Activated gamma-delta T cell treated with anti-CD3 and anti-CD28 coated beads, Interleukin-2, amount 50 U/mL, for 16 hours (primary cell): Measurements from ENCODE around the gene PCYT1B.
"Not testable (repeated sequence)": the region's sequence is repeated elsewhere in the genome, so short reads cannot be mapped to it uniquely, and the experiment has no call there.

Source experiments
- DNase-seq: peaks from one replicate; pipeline ENCODE4 v3.0.0-alpha.2; 2020; ENCODE audit warnings: low read depth

PCYT1B gene

DNA sequence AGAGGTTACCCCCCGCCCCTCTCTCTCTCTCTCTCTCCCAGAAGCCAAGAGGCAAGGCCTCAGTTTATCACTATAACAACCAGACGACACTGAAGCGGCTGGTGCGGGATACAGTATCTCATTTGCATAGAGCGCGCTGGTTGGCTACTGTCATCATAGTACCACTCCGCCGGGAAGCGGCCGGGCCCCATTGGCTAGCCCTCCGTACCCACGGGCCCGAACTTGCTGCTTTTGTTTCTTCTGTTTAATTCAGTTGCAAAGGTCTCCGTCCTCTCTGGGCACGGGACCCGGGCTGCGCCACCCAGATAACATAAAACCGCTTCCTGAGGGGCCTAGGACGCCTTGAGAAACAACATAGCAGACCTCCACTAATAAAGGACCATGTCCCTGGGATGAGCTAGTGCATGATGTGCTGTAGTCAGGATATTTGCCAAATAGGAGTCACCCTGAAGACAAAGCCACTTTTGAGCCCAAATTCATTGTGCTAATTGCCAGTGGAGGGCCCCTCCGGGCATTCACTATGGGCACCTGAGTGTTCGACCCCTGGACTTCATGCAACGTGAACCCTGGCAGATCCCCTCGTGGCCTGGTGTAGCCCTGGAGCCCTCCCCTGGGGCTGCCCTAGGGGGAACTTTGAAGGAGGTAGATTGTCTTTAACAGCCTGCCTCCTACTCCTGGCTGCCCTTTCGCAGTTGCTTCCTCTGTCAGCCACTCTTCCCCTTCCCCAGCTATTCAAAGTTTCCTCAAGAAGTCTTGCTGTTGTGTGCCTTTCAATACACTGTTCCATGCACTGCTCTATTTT lies at the start of gene PCYT1B:
TSS of gene PCYT1B (minus strand) at position 91 of the 802 bp plus-strand sequence. CDS start 242 bp downstream, outside the sequence.
- peak; percentile 15 for DNase-seq

DNA sequence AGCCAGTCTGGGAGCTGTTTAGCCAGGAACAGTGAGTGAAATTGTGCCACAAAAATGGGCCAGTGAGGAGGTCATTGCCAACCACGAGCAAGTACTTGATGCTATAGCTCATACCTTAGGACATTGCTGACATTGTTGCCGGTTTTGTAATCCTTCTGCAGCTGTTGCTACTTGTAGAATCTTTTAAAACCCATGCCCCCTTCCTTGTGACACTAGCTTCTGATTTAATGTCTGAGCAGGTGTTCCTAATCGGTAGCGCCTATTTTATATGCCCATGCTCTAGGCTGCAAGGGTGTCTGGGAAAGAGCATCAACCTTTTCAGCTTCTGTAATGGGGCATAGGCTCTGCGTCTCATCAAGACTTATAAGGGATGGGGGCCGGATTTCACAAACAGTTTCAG lies 49.1 kb upstream of the PCYT1B start:
- no peak for DNase-seq

DNA sequence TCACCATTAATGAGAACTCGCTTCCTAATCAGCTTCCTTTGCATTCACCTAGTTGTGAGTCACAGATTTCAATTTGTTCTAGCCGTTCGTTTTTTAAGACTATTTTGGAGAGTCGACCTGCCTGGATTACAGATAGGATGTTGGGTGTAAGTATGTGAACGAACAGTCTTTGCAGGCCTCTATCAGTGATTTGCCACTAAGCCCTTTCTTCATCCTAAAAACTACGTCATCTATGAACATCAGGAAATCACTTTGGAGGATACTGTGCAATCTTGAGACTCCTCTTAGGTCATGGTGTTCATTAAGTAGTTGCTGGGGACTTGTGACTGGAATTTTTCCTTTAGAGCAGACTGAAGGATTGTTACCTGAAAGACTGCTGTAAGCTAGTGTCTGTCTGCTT lies 47.7 kb upstream of the PCYT1B start:
- DNase-seq: no peak

DNA sequence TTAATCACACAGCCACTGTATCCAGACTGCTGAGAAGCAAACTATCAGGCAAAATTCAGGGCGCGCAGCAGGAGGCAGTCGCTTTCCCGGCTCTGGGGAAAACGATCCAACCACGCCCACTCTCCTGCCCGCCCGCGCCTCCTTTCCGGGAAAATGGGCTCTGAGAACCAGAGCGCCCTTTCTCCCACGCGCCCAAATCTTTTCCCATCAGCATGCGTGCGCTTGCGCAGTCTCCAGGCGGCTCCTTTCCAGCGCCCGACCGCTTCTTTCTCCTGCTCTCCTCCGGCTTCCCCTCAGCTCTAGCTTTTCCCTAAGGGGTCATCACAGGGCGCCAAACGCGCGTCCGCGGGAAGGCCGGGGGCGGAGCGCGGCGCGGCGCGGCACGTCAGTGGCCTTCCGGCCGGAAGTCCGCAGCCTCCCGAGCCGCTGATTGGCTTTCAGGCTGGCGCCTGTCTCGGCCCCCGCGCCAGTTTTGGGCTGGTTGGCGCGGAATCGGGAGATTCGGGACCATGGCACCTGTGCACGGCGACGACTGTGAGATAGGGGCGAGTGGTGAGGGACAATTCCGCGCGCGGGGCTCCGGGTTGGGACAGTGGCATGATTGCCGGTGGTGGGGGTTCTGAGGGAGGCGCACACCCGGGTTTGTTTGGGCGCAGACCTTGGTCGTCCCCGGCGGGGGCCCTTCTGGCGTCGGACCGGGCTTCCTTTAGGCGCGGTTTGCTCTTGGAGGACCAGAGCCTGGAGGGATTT lies 46.5 kb upstream of the PCYT1B start, which contains the start of gene POLA1:
TSS of gene POLA1 (plus strand) at position 466 of the 750 bp plus-strand sequence. CDS start at position 510, 44 bp downstream.
- DNase-seq: peak; percentile 23

DNA sequence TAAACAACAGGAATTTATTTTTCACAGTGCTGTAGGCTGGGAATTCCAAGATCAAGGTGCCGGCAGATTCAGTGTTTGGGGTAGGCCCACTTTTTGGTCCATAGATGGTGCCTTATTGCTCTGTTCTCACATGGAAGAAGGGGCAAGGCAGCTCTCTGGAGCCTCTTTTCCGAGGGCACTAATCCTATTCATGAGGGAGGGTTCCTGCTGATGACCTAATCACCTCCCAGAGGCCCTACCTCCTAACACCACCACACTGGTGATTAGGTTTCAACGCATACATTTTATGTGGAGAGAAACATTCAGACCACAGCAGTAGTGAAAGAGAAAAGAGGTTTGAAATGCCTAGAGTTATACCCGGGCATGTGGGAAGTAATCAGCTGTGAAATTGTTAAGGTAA lies 45.2 kb upstream of the PCYT1B start:
- no peak for DNase-seq

DNA sequence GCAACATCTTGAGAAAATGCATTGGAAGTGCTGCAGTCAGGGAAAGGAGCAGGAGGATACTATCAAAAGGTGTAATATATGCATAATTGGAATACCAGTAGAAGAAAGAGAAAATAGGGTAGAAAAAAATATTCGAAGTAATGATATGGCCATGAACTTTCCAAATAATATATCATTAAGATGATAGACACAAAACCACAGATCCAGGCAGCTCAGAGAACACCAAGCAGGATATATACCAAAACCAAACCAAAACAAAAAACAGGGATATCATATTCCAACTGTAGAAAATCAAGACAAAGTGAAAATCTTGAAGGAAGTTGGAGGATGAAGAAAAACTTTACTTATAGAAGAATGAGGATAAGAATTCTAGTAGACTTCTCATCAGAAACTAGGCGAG lies 36.9 kb upstream of the PCYT1B start:
- DNase-seq: no peak

DNA sequence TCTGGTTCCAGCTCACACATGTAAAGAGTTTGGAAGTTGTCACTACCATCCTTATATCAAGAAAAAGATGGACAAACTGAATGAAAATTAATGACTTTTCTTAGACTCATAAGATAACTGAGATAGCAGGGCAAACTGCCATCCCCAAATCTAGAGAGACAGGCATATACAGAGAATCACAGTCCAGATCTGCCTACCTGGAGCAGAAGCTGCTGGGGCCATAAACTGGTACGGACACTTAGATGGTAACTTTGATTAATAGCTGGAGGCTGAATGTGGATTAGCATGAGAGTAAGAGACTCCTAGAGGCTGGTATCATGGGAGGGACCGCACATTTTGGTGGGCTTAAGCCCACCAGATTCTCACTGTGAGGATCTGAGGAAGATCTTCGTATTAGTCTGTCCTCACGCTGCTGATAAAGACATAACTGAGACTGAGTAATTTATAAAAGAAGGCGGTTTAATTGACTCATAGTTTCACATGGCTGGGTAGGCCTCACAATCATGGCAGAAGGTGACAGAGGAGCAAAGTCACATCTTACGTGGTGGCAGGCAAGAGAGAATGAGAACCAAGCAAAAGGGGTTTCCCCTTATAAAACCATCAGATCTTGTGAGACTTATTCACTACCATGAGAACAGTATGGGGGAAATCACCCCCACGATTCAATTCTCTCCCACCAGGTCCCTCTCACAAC lies 35.7 kb upstream of the PCYT1B start:
- no peak for DNase-seq

DNA sequence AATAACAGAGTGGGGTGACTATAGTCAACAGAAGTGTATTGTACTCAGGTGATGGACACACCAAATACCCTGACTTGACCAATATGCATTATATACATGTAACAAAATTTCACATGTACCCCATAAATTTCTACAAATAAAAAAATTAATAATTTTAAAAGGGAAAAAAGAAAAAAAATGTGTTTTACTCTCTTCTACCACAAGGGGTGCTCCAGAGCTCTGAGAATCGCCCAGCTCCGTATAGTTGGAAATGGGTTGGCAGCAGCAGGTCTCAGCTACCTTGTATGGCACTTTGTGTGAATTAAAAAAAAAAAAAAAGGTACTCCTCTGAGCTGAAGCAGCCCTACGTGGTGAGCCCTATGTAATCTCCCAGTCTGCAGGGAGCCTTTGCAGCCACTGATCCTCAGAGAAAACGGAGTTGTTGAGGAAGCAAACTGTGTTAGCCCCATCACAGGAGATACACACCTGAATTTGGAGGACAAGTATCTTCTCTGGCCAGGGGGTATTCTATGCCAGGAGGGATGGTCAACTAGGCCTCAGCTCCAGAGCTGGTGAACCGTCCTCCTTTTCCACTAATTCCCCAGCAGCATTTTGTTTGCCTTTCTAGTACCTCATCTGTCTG lies 29.4 kb upstream of the PCYT1B start:
- DNase-seq: no peak

DNA sequence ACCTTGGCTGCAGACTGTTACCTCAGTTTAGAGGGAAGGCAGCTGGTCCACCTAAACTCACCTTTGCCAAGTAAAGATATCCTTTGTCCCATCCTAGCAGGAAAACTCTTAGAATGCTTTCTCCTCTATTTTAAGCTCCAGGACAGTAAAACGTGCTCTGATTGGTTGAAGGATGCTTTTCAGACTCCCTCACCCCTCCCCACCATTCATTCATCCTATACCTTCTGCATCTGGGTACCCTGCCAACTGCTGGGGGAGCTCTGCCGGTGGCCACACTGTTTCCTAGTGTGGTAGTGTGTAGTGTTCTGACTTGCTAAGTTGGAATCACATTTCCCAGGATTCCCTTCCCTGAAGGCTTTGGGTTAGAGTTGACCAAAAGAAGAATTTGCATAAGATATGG lies 26.3 kb upstream of the PCYT1B start:
- no peak for DNase-seq

DNA sequence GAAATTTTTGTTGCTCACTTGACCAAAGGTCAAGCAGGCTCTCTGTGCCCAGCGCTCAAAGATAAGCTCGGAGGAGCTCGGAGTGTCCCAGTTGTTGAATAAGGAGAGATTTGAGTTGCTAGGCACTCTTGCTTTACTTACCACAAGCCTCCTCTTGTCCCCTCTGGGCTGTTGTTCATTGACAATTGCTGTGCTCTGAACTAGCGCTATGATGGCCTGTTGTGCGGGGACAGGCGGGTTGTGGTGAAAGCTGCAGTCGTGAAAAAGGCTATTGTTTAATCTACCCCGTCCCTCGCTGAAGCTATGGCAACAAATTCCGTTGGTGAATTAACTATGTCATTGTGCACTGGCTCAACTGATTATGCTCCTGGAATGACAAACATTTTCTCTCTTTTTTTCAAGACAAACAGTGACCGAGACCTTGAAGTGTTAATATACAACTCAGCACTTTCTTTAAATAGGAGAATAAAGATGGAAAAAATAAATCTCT lies 25.6 kb upstream of the PCYT1B start:
- DNase-seq: no peak

DNA sequence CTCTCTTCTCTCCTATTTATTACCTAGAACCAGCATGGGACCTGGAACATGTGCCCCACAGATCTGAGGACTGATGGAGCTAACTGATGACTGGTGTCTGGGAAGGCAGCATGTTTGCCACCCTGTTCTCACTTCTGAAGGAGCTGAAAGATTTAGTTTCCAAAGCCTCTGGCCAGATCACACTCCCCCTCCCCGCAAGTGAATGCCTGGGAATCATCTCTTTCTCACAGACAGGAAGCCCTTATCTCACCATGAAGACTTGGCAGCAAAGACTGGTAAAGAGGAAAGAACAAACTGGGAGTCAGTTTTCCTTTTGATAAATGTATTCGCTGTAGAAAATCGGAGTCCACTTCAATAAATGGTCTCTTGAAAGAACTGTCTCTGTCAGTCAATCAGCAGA lies 21.0 kb upstream of the PCYT1B start:
- DNase-seq: no peak

DNA sequence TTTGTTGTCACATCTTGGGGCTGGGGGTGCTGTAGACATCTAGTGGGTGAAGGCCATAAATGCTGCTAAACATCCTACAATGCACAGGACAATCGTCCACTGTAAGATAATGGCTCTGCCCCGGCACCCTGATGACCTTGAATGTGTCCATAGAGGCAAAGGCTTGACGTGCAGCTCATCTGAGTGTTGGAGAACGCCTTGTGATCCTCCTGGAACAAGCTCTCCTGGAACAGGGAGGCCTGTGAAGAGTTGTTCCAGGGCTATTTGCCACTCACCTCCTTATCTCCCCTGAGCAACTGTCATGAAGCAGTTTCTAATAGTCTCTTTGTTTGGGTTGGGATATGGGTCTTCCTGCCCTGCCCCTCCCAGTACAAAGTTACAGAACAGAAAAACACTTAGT lies 15.2 kb upstream of the PCYT1B start:
- no peak for DNase-seq

DNA sequence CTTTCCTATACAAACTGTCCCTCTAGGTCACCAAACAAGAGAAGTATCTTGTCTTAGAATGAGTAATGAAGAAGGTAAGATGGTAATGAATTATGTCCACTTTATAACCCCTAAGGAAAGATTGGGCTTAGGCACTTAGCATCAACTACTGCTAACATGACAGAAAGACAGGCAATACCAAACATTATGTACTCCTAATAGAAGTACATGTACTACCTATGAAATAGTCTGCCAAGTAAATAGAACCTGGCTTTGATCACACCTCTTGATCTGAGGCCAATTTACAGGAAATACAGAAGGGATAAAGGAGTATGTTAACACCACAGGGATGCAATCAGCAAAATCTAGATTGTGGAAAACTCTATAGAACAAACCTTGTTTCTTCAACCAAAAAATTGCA lies 14.1 kb upstream of the PCYT1B start:
- DNase-seq: no peak

DNA sequence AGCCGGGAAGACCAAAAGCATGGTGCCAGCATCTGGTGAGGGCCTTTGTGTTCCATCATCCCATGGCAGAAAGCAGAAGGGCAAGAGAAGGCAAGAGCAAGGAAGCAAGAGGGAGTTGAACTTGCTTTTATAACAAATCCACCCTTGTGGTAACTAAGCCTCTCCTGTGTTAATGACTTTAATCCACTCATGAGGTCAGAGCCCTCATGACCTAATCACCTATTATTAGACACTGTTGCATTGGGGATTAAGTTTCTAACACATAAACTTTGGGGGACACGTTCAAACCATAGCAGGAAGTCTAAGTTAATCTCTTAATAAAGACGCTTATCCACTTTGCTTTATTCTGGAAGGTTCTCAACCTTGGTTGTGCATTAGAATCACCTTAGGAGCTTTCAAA lies 12.5 kb upstream of the PCYT1B start:
- no peak for DNase-seq

DNA sequence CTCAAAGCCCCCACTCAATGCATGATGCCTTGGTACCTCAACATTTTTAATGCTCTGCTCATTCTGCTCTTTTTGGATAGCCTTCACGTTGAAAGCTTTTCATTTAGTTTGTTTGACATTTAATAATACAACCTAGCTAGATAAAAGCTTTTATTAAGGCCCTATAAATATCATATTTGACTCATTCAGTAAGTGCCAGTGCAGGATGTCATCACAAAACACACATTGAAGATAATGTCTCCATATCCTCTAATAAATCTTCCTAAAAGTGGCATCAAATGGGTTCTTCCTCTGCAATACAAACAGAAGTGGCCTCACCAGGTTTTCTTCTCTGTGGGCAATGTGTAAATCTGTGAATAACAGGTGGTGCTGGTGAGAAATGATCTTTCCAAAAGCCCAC lies 12.0 kb upstream of the PCYT1B start:
- no peak for DNase-seq

DNA sequence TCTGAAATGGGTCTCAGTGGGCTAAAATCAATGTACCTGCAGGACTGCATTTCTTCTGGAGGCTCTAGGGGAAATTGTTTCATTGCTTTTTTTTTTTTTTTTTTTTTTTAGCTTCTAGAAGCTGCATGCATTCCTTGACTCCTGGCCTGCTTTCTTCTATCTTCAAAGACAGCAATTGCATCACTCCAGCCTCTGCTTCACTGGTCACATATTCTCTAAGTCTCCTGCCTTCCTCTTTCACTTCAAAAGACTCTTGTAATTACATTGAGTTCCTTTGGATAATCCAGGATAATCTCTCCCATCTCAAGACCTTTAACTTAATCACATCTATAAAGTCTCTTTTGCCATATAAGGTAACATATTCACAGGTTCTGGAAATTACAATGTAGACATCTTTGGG lies 11.3 kb upstream of the PCYT1B start:
- DNase-seq: no peak

DNA sequence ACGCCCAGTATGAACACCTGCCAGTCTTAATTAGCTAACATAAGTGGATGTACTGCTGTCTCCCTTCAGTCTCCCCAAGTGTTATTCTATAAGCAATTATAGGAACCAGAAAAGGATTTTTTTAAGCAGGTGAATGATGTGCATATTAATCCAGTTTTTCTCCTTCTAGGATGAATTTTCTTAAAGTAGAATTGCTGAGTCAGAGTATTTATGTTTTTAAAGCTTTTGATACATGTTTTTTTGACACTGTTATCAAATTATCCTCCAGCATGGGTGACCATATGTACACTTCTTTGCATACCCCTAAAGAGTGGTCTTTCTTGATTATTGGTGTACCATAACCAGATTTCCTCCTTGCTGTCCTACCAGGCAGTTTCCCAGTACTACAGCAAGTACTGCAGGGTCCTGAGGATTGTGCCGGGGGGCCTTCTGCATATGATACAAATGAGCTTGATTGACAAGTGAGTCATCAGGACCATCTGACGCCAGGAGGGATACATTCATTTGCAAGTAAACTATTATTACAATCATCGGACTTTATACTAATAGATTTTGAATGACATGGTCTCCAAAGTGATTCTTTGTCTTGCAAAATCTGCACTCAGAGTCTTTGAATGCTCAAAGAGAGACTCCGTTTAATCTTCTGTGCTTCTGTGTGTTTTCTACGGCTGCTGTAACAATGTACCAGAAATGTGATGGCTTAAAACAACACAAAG lies 10.7 kb upstream of the PCYT1B start:
- DNase-seq: no peak

DNA sequence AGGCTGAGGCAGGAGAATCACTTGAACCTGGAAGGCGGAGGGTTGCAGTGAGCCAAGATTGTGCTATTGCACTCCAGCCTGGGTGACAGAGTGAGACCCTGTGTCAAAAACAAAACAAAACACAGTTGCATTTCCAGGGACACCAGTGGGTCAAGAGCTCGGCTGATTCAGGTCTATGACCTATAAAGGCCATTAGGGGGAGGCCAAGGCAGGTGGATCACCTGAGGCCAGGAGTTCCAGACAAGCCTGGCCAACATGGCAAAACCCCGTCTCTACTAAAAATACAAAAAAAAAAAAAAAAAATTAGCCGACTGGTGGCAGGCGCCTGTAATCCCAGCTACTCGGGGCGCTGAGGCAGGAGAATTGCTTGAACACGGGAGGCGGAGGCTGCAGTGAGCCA lies 8.5 kb upstream of the PCYT1B start:
- not testable (repeated sequence) for DNase-seq

DNA sequence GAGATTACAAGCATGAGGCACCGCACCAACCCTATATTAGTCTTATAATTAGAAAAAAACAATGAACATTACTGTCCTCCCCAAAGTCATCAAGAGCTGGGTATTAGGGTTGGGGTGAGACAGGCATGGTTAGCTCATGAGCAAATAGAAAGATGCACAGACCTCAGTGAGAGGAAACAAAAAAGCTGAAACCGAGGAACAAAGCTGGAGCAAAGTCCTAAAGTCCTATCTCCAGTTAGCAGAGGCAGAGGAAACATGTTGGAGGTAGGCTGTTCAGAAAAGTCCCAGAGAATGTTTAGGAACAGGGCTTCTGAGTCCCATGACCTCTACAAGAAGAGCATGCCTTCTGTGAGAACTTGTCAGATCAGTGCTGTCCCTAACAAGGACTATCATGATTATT lies 4.6 kb upstream of the PCYT1B start:
- no peak for DNase-seq

DNA sequence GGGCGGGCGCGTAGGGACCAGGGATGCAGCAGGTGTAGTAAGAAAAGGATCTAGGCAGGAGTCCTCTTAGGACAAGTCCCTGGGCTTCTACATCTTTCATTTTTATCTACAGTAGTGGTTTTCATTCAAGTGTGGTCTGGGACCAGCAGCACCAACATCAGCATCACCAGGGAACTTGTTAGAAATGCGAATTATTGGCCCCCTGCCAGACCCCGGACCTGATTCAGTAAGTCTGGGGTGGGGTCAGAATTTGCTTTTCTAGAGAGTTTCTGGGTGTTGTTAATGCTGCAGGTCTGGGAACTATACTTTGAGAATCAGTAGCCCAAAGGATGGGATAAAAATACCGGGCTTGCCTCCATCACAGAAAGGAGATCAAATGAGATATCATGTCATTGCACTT lies 1.3 kb upstream of the PCYT1B start:
- DNase-seq: no peak

DNA sequence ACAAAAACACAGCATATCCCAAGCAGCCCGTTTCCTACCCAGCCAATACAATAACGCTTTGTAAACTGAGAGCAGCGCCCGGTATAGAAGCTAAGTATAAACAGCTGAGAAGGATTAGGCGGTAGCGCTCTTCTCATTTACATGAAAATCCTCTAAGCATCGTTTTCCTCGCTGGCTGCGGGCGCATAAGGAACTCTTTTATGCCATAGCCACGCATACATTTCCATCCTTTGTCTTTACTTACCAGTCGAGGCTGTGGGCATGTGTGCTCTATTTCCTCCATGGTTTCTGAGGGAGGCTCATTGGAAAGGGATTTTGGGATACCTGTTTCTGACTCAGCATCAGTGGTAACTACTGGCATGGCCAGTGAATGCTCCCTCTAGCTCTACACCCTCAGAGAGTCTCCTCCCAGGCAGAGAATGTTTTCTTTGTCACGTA lies 383 bp downstream of the PCYT1B start:
- no peak for DNase-seq
